ENCODE measurements around the gene RASA3.

RASA3 gene

GRCh38 chr13:114153485-114154080, 21.2 kb upstream of the RASA3 start:
- H3K27me3 ChIP-seq (ENCODE audit: insufficient read depth, poor library complexity, severe bottlenecking), result no peaks in the 10 kb centered on the region
- TF ChIP-seq POLR2AphosphoS5 (IDR thresholded peaks at IDR 0.05; ENCODE audit: low read depth), result no peak
- no peak for TF ChIP-seq SPI1 (IDR thresholded peaks at IDR 0.05; ENCODE audit: borderline replicate concordance, low read depth)
- TF ChIP-seq, protein P1, sequence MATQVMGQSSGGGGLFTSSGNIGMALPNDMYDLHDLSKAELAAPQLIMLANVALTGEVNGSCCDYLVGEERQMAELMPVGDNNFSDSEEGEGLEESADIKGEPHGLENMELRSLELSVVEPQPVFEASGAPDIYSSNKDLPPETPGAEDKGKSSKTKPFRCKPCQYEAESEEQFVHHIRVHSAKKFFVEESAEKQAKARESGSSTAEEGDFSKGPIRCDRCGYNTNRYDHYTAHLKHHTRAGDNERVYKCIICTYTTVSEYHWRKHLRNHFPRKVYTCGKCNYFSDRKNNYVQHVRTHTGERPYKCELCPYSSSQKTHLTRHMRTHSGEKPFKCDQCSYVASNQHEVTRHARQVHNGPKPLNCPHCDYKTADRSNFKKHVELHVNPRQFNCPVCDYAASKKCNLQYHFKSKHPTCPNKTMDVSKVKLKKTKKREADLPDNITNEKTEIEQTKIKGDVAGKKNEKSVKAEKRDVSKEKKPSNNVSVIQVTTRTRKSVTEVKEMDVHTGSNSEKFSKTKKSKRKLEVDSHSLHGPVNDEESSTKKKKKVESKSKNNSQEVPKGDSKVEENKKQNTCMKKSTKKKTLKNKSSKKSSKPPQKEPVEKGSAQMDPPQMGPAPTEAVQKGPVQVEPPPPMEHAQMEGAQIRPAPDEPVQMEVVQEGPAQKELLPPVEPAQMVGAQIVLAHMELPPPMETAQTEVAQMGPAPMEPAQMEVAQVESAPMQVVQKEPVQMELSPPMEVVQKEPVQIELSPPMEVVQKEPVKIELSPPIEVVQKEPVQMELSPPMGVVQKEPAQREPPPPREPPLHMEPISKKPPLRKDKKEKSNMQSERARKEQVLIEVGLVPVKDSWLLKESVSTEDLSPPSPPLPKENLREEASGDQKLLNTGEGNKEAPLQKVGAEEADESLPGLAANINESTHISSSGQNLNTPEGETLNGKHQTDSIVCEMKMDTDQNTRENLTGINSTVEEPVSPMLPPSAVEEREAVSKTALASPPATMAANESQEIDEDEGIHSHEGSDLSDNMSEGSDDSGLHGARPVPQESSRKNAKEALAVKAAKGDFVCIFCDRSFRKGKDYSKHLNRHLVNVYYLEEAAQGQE (IDR thresholded peaks at IDR 0.05; ENCODE audit: insufficient replicate concordance, low read depth), result no peak
- no peak for TF ChIP-seq GABPA (IDR thresholded peaks at IDR 0.05; ENCODE audit: low read depth)
- no peak for TF ChIP-seq CTCF (IDR thresholded peaks at IDR 0.05; ENCODE audit: insufficient read depth, low read length)
- H3K4me3 ChIP-seq (replicated peaks; ENCODE audit: insufficient read depth, low read length), result no peak overlapping the region
- H3K27ac ChIP-seq (replicated peaks), result no peak overlapping the region
- no peak for DNase-seq (ENCODE audit: low read depth in 1 of 2, low spot score in 1 of 2)

DNA sequence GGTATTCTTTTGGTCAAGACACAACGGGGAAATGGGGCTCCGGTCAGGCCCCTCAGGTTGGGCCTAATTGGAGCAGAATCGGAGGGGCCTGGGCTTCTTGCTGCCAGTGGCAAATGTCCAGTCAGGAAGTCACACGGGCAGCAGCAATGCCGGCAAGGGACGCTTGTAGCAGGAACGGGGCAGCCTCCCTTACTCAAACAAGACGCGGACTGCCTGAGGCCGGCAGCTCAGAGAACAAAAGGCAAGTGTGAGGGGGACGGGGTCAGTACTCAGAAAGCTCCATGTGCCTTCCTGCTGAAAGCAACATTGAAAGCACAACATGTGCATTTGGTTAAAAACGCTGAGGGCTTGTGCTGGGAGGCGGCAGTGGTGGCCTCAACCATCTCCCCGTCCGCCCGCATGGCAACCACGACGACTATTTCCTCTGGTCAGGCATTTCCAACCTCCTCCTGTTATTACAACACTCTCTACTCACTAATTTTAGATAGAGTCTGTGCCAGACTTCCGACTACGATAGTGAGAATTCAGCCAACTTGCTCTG, 20.5 kb upstream of the RASA3 start:
- no peak overlapping the region for H3K4me3 ChIP-seq (replicated peaks; ENCODE audit: insufficient read depth, low read length)
- TF ChIP-seq SPI1 (IDR thresholded peaks at IDR 0.05; ENCODE audit: borderline replicate concordance, low read depth) (no peak), GABPA (IDR thresholded peaks at IDR 0.05; ENCODE audit: low read depth) (no peak), CTCF (IDR thresholded peaks at IDR 0.05; ENCODE audit: insufficient read depth, low read length) (no peak), POLR2AphosphoS5 (IDR thresholded peaks at IDR 0.05; ENCODE audit: low read depth) (no peak)
- TF ChIP-seq, protein P1 (IDR thresholded peaks at IDR 0.05; ENCODE audit: insufficient replicate concordance, low read depth), result no peak

GRCh38 chr13:114152285-114152645, 19.8 kb upstream of the RASA3 start:
- H3K4me3 ChIP-seq (replicated peaks; ENCODE audit: insufficient read depth, low read length), result no peak overlapping the region
- no peak overlapping the region for H3K27ac ChIP-seq (replicated peaks)
- H3K27me3 ChIP-seq (ENCODE audit: insufficient read depth, poor library complexity, severe bottlenecking), result no peaks in the 10 kb centered on the region
- TF ChIP-seq SPI1 (IDR thresholded peaks at IDR 0.05; ENCODE audit: borderline replicate concordance, low read depth) (no peak), CTCF (IDR thresholded peaks at IDR 0.05; ENCODE audit: insufficient read depth, low read length) (no peak), POLR2AphosphoS5 (IDR thresholded peaks at IDR 0.05; ENCODE audit: low read depth) (no peak)
- TF ChIP-seq, protein P1 (IDR thresholded peaks at IDR 0.05; ENCODE audit: insufficient replicate concordance, low read depth), result no peak
- DNase-seq (ENCODE audit: low read depth in 1 of 2, low spot score in 1 of 2), result no peak

More for the DNA sequence above, 20.5 kb upstream of the RASA3 start:
- peak; percentile 36 to 54 for DNase-seq (ENCODE audit: low read depth in 1 of 2, low spot score in 1 of 2)
- no peaks in the 10 kb centered on the region for H3K27me3 ChIP-seq (ENCODE audit: insufficient read depth, poor library complexity, severe bottlenecking)
- no peak overlapping the region for H3K27ac ChIP-seq (replicated peaks)
